Activated naive CD4-positive, alpha-beta T cell treated with anti-CD3 and anti-CD28 coated beads for 36 hours (primary cell): ENCODE measurements around the gene LHX1. TPM values are rescaled to one million over a fixed set of nuclear protein-coding genes. Genes with fewer than 3 reads are reported as not detected.

Source experiments
- CTCF ChIA-PET: fragments of 350-600 bp; sonication (Branson Sonifier 250); formaldehyde crosslinking; loops from one replicate; lab custom pipeline; 2021; ENCODE audit warnings: antibody characterized with exemption; lab: Charles Lee
- DNase-seq: peaks from one replicate; pipeline ENCODE4 v3.0.0-alpha.2; 2020
- H3K27ac Mint-ChIP-seq: one replicate; pipeline ENCODE4 v1.8.0; 2021; ENCODE audit warnings: mild to moderate bottlenecking, mixed read lengths
- H3K27me3 Mint-ChIP-seq: one replicate; pipeline ENCODE4 v1.8.0; 2021; ENCODE audit warnings: low read depth, mixed read lengths
- H3K36me3 Mint-ChIP-seq: one replicate; pipeline ENCODE4 v1.8.0; 2021; ENCODE audit warnings: low read depth, mixed read lengths
- H3K4me1 Mint-ChIP-seq: one replicate; pipeline ENCODE4 v1.8.0; 2021; ENCODE audit warnings: low read depth, mixed read lengths
- H3K4me3 Mint-ChIP-seq: one replicate; pipeline ENCODE4 v1.8.0; 2021; ENCODE audit warnings: mild to moderate bottlenecking, moderate library complexity, mixed read lengths
- H3K9me3 Mint-ChIP-seq: one replicate; pipeline ENCODE4 v1.8.0; 2021; ENCODE audit warnings: mixed read lengths
- intact Hi-C: fragments of 100-400 bp; cut with micrococcal nuclease; formaldehyde crosslinking; loops from one replicate; pipeline ENCODE4 v1.15.1; 2023
- total RNA-seq, 2 experiments: library from RNA; stranded (reverse); gene quantifications; one replicate each; pipeline ENCODE4 v1.2.3, GENCODE V29; 2021

The LHX1 gene
- total RNA-seq, 2 experiments from 2014 or later = not detected

- H3K27me3 Mint-ChIP-seq = no peaks in the 10 kb centered on the region
- CTCF ChIA-PET = interaction anchor here (0.6 kb wide), 1 partner anchor 437 kb away, joined by 3 read pairs; no protein-coding TSS in a partner anchor
- no peak for DNase-seq
- peaks cover 57% of the 10 kb centered on the region for H3K36me3 Mint-ChIP-seq
- no peaks in the 10 kb centered on the region for H3K9me3 Mint-ChIP-seq
- H3K4me3 Mint-ChIP-seq = no peak overlapping the region
- peaks cover 2% of the 10 kb centered on the region for H3K4me1 Mint-ChIP-seq
- no peak overlapping the region for H3K27ac Mint-ChIP-seq
- intact Hi-C loops = no loop called here
These were observed 56.0 kb downstream of the LHX1 start for GRCh38 chr17:36993227-36993626.

Other genes with a start within 250 kb of the LHX1 start
- gene AATF, start 11.5 kb downstream of the LHX1 start, total RNA-seq = 10 to 100 TPM; 58.9 to 69.8 TPM